Measurements from ENCODE around the gene NPEPL1. TPM values are rescaled to one million over a fixed set of nuclear protein-coding genes. Genes with fewer than 3 reads are reported as not detected.

The NPEPL1 gene
- total RNA-seq, 1 donor from 2014 or later = 31.3 TPM

GRCh38 chr20:58753267-58753921, 60.8 kb downstream of the NPEPL1 start:
- no peak for DNase-seq (ENCODE audit: low spot score)
- H3K9me3 Mint-ChIP-seq (ENCODE audit: low read depth) = no peaks in the 10 kb centered on the region
- no peaks in the 10 kb centered on the region for H3K4me1 Mint-ChIP-seq (ENCODE audit: low read depth)
- H3K4me3 Mint-ChIP-seq (ENCODE audit: unreplicated experiment) = no peak overlapping the region
- H3K27ac Mint-ChIP-seq (ENCODE audit: unreplicated experiment) = no peak overlapping the region
- TF ChIP-seq, protein P1, sequence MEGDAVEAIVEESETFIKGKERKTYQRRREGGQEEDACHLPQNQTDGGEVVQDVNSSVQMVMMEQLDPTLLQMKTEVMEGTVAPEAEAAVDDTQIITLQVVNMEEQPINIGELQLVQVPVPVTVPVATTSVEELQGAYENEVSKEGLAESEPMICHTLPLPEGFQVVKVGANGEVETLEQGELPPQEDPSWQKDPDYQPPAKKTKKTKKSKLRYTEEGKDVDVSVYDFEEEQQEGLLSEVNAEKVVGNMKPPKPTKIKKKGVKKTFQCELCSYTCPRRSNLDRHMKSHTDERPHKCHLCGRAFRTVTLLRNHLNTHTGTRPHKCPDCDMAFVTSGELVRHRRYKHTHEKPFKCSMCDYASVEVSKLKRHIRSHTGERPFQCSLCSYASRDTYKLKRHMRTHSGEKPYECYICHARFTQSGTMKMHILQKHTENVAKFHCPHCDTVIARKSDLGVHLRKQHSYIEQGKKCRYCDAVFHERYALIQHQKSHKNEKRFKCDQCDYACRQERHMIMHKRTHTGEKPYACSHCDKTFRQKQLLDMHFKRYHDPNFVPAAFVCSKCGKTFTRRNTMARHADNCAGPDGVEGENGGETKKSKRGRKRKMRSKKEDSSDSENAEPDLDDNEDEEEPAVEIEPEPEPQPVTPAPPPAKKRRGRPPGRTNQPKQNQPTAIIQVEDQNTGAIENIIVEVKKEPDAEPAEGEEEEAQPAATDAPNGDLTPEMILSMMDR (IDR thresholded peaks at IDR 0.05) = no peak
- H3K27me3 Mint-ChIP-seq (ENCODE audit: low read depth) = peaks cover 46% of the 10 kb centered on the region
- no peaks in the 10 kb centered on the region for H3K36me3 Mint-ChIP-seq (ENCODE audit: low read depth)

- no peak for DNase-seq (ENCODE audit: low spot score)
- no peak overlapping the region for H3K27ac Mint-ChIP-seq (ENCODE audit: unreplicated experiment)
- peaks cover 41% of the 10 kb centered on the region for H3K27me3 Mint-ChIP-seq (ENCODE audit: low read depth)
- no peak overlapping the region for H3K4me3 Mint-ChIP-seq (ENCODE audit: unreplicated experiment)
- TF ChIP-seq, protein P1 (IDR thresholded peaks at IDR 0.05) = no peak
- H3K9me3 Mint-ChIP-seq (ENCODE audit: low read depth) = no peaks in the 10 kb centered on the region
- H3K36me3 Mint-ChIP-seq (ENCODE audit: low read depth) = no peaks in the 10 kb centered on the region
- no peaks in the 10 kb centered on the region for H3K4me1 Mint-ChIP-seq (ENCODE audit: low read depth)
These were observed 61.4 kb downstream of the NPEPL1 start for GRCh38 chr20:58753922-58754551.

DNA sequence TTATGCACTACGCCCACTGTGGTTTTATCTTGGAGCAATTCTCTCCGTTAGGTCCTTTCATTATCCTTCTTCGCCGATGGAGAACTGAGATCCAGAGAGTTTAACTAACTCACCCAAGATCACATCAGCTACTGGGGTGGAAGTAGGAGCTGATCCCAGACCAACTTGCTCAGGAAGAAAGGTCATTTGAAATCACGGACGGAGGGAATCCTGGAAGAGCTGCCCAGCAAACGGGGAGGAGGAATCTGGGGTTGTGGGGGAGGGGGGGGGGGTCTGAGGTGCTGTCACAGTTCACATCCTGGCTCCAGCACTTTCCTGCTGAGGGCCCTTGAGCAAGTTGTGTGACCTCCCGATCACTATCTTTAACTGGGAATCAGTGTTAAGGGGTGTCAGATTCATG, 62.0 kb downstream of the NPEPL1 start:
- Mint-ChIP-seq H3K4me3 (ENCODE audit: unreplicated experiment) (no peak overlapping the region), H3K27me3 (ENCODE audit: low read depth) (peaks cover 39% of the 10 kb centered on the region), H3K9me3 (ENCODE audit: low read depth) (no peaks in the 10 kb centered on the region), H3K4me1 (ENCODE audit: low read depth) (no peaks in the 10 kb centered on the region), H3K36me3 (ENCODE audit: low read depth) (no peaks in the 10 kb centered on the region), H3K27ac (ENCODE audit: unreplicated experiment) (no peak overlapping the region)
- TF ChIP-seq, protein P1 (IDR thresholded peaks at IDR 0.05) = no peak
- DNase-seq (ENCODE audit: low spot score) = no peak

- TF ChIP-seq, protein P1 (IDR thresholded peaks at IDR 0.05) = no peak
- Mint-ChIP-seq H3K4me3 (ENCODE audit: unreplicated experiment) (no peak overlapping the region), H3K27me3 (ENCODE audit: low read depth) (peaks cover 35% of the 10 kb centered on the region), H3K36me3 (ENCODE audit: low read depth) (no peaks in the 10 kb centered on the region), H3K4me1 (ENCODE audit: low read depth) (no peaks in the 10 kb centered on the region), H3K27ac (ENCODE audit: unreplicated experiment) (no peak overlapping the region), H3K9me3 (ENCODE audit: low read depth) (no peaks in the 10 kb centered on the region)
- DNase-seq (ENCODE audit: low spot score) = no peak
These were observed 62.6 kb downstream of the NPEPL1 start for GRCh38 chr20:58755062-58755697.

DNA sequence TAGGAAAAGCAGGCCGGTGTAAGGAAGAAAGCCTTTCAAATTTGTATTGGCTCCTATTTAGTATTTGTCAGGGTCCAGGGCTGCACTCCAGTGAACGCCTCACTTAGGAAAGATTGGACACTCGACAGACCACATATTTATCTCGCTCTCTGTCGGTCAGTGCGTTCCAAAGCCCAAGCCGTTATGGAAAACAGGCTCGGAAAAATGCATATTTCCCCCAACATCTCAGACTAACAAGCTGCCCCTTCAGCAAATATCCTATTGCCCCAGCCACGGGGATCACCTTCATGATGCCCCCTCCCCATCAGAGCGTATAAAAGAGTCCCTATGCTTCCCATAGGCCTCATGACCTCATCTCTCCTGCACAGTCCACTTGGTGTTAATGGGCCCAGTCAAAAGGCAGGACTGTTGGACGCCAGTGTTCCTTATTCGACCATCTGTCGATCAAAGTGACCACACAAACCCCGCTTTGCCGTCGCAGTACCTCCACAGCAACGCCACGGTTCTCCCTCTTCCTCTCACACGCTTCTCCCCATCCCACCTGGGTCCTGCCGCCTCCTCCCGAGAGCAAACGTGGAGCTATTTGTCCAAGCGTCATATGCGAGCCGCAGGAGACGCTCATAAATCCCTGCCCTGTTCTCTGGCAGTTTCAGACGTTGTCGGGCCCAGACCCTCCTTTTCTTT, 63.3 kb downstream of the NPEPL1 start:
- DNase-seq (ENCODE audit: low spot score) = no peak
- Mint-ChIP-seq H3K4me3 (ENCODE audit: unreplicated experiment) (no peak overlapping the region), H3K9me3 (ENCODE audit: low read depth) (no peaks in the 10 kb centered on the region)

More for the DNA sequence above, 63.3 kb downstream of the NPEPL1 start:
- Mint-ChIP-seq H3K36me3 (ENCODE audit: low read depth) (no peaks in the 10 kb centered on the region), H3K4me1 (ENCODE audit: low read depth) (no peaks in the 10 kb centered on the region), H3K27ac (ENCODE audit: unreplicated experiment) (no peak overlapping the region), H3K27me3 (ENCODE audit: low read depth) (peaks cover 32% of the 10 kb centered on the region)
- TF ChIP-seq, protein P1 (IDR thresholded peaks at IDR 0.05) = no peak
